CD4-positive, alpha-beta T cell treated with Interleukin-4 for 4 hours (primary cell): ENCODE data around the gene CCDC3.
"Not testable (repeated sequence)": the region's sequence is repeated elsewhere in the genome, so short reads cannot be mapped to it uniquely, and the experiment has no call there.

Experiments used
- DNase-seq: peaks from one replicate; pipeline ENCODE4 v3.0.0-alpha.2; 2020

The CCDC3 gene

DNA sequence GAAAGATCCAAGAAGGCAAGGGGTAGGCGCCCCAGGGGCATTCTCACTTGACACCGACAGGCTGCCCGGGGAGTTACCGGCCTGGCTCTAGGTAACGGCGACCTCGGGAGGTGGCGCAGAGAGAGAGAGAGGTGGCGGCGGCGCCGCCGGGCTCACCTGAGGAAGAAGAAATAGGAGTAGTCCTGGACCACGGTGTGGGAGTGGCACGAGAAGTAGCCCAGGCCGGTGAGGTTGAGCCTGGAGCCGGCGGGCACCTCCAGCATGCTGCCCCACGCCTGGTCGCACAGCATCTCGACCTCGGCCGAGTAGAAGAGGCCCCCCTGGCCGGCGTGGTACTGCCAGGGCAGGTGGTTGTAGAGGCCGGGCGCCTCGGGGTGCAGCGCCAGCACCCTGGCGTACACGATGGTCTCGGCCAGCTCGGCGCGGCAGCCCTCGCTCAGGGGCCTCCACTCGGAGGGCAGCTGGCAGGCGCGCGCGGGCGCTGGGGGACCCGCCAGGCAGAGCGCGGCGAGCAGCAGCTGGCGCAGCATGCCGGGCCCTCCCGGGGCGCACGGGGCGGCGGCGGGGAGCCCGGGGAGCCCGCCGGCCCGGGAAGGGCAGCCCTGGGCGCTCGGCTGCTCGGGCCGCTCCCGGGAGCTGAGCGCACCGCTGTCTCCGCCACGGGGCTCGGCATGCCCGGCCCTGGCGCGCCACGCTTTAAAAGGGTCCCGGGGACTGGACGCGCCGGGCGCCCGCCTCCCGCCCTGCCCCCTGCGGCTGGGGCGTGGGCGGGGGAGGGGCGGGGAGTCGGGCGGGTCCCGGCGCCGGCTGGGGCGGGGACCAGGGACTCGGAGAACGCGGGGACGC is at the start of gene CCDC3:
Gene CCDC3, minus strand, starts transcription at position 673 of the 846 bp plus-strand sequence. Its CDS starts 143 bp downstream, at position 530.
- DNase-seq: no peak

DNA sequence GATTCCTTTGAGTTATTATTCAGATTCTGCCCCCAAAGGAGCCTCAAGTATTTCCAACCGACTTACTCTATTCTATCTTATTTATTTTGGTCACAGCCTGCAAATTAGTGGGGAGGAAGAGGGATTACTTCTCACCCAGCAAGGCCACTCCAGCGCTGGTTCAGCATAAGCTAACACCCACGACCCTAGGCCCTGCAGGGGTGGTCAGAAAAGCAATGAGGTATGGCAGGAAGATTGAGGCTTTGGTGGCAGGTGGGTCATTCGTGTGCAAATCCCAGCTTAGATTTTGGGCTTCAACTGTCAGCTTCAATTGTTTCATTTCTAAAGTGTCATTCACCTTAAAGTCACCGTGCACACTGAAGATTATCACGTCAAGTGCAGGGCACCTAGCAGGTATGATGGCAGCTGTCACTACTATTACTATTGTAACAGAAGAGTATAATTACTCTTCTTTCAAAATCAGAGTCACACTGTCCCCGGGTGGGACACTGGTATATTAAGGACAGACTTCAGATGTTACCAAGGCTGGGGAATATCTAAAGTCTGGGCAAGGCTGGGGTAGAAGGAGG is 49.7 kb upstream of the CCDC3 start:
- no peak for DNase-seq

DNA sequence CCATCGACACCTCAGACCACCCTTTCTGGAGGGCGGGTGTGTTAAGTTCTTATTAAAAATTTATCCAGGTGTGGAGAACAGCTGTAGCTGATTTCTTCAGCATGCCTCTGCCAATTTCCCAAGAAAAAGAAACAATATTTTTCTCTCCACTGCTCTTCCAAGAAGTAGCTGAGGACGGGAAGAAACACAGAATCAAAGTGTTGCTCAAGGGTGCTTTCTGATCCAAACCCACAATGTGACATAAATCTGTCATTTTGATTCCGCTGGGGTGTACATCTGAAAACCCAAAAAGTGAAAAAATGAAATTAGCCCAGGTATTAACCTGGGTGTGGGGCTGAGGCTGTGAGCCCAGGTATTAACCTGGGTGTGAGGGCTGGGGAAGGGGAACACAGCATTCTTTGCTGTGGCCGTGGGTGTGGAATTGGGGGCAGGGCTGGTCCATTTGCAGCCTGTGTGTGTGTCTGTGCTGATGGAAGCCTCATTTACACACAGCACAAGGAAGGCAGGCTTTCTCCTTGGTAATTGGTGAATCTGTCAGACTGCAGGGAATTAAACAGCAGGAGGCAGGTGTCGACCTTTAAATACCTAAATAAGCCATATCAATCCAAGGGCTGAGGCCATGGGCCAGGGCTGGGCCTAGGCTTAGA is 48.4 kb upstream of the CCDC3 start:
- DNase-seq: no peak

DNA sequence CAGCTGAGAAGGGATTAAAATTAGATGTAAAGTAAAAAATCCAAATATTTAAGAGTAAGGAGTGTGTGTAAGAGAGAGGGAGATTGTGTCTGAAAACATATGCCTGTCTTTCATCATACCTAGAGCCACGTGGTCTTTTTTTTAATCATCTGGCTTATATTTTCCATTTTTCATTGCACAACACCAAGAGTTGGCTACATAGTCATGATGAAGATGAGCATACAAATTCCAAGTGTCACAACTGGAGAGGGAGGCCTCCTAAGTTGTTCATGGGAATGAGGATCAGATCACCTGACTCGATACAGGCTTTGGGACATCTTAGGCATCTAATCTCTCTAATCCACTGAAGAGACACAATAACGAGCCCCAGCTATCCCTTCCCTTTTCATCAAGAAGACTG is 47.2 kb upstream of the CCDC3 start:
- no peak for DNase-seq

DNA sequence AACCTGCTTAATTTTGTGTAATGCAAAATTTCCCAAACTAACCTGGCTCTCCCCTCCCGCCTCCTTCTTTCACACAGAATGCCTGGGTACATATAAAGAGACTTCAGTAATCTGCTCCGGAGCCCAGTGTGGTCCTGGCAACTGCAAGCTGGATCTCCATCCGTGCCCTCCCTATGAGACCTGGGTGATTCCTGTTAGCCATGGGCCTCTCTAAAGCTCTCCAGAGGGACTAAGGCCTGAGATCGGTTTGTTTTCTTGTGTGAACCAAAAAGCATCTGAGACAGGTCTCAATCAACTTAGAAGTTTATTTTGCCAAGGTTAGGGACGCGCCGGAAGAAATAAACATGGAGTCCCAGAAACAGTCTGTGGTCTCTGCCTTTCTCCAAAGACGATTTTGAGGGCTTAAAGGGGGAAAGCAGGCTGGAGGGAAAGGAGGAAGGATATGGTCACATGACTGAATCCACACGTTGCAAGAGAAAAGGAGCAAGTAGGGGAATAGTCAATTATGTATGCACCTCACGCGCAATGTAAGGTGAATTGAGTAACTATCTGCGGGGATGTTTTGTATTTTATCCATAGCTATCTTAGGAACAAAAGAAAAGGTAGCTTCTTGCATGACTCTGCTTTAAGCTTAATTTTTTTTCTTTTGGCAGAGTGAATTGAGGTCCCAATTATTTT is 46.2 kb upstream of the CCDC3 start:
- DNase-seq: no peak

DNA sequence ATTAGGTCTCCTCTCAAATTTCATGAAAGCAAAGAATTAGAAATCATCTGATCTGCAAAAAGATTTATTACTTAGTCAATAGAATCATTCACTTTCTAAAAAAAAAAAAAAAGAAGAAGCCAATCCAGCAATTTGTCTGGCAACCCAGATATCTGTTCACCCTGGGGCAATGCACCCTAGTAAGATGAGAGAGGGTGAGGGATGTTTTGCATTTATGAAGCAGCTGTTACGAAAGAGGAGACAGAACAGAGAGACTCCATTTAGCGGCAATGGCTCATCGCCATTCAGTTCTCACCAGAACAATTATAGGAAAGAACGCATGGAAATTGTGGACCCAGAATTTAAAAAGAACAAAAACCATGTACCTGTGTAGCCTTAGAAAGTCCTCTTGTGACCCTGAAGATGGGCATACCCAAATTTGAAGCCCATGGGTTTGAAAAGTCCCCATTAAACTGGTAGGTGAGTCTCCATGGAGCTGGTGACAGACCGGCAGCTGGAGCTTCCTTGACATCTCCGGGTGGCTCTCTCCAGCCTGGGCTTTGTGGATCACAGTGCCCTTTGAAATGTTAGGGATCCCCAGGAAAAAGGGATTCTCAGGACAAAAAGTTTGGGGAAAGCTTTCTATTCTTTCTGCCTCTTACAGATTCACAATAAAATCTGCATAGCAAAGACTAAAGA is 45.5 kb upstream of the CCDC3 start:
- no peak for DNase-seq

DNA sequence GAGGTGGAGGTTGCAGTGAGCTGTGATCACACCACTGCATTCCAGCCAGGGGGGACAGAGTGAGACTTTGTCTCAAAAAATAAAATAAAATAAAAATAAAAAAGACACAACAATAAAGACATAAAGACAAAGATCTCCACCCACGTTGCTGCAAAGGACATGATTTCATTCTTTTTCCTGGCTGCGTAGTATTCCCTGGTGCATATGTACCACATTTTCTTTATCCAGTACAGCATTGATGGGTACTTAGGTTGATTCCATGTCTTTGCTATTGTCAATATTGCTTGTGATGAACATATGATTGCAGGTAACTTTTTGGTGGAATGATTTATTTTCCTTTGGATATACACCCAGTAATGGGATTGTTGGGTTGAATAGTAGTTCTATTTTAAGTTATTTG is 42.0 kb upstream of the CCDC3 start:
- DNase-seq: no peak

DNA sequence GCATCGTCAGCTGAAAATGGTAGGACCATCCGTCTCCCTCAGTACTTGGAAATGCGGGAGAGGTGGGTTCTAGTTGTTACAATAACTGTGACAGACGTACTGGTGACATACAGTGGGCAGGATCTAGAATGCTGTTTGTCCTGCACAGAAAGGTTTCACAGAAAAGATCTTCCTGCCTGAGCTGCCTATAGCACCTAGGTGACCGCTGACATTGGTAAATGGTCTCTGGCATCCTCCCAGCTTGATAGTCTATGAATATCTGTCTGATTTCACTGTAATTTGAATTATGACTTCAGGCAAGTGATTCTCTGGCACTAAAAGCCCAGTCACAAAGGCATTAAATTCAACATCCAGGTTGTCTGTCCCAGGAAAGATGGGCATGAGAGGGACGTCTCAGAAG is 38.2 kb upstream of the CCDC3 start:
- no peak for DNase-seq

DNA sequence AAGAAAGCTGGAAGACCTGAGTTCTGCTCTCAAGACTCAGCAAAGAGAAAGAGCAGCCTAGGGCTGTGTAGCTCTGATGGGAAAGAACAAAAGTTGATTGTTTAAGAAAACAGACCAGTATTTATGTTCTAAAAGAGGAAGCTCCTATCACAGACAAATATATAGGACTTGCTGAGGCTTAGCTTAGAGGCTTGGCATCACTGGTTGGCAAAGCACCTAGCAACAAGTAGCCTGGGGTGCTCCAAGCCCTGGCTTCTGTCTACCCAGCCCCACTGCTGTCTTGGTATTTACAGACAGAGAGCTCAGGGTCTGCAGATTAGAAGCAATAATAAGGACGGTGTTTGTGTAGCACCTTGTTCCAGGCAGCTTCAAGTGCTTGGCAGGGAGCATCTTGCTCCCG is 36.9 kb upstream of the CCDC3 start:
- no peak for DNase-seq

DNA sequence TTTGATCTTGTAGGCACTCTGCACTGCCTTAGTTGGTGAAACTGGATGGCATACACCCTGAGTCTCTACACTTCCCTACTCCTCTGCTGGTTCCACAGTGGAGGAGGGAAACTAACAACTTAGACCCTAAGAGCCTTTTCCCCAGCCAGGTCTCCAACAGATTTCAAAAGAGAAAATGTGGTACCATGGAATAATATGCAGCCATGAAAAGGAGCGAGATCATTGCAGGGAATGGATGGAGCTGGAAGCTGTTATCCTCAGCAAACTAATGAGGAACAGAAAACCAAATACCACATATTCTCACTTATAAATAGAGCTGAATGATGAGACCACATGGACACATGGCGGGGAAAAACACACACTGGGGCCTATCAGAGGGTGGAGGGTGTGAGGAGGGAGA is 36.3 kb upstream of the CCDC3 start:
- DNase-seq: no peak

DNA sequence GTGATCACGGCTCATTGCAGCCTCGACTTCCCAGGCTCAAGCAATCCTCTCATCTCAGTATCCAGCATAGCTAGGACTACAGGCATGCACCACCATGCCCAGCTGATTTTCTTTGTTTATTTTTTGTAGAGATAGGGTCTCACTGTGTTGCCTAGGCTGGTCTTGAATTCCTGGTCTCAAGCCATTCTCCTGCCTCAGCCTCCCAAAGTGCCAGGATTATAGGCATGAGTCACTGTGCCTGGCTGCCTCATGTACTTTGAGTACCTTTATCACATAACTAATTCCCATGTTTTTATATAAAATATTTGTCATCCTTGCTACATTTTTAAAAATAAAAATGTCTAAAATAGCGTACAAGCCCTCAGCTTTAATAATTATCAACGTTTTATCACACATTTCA is 35.3 kb upstream of the CCDC3 start:
- no peak for DNase-seq

DNA sequence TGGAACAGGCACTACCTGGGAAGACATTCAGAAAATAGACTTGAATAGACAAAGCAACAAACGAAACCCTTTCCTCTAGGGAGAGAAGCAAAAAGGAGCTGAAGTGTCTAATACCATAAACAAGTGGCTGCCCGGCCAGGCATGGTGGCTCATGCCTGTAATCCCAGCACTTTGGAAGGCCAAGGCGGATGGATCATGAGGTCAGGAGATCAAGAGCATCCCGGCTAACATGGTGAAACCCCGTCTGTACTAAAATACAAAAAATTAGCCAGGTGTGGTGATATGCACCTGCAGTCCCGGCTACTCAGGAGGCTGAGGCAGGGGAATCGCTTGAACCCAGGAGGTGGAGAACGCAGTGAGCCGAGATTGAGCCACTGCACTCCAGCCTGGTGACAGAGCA is 34.2 kb upstream of the CCDC3 start:
- not testable (repeated sequence) for DNase-seq

DNA sequence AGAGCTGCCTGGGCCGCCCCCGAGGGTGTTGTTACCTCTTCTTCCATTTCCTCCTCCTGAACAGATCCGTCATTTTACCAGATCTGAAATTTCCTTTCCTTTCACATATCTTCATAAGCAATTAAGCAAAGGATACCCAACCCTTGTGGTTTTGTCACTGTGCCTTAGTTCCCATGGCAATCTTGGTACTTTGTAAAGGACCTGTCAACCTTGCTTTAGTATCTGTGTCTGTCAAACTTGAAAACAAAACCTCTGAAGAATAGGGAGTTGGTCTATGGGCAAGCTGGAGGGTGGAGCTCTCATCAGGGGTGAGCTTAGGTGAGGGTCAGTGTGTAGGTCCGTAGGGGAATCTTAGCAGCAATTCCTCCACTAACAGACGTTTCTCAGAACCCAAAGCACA is 25.4 kb upstream of the CCDC3 start:
- DNase-seq: no peak

DNA sequence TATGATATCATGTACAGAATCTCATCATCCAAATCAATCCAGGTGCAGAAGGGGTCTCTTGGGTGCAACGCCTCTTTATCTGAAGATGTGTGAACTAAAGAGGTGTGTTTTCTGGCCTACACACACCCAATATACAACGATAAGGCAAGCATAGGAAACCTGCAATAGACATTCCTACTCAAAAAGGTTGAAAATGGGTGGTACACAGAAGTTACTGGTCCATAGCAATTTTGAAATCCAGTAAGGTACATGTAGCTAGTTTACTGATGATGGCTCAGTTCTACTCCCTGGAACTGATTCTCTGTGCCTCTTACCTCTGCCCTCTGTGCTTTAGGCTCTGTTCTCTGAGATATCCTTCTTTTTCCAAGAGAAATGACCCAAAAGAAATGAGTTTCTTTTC is 22.2 kb upstream of the CCDC3 start:
- no peak for DNase-seq

DNA sequence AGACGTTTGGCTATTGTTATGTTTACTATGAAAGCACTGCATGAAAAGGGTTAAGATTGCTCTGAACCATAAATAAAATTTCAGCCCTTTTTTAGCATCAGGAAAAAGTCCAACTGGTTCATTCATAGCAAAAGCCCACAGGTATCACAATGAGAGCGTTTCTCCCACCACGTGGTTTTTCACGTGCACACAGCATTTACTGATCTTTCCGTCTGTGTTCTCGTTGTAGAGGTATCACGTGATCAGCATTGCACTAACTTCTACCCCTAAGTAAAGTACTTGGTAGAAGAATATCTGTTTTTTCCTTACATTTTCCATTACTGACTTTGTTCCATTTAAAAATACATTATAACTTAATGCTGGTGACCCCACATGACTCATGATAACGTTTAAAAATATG is 17.8 kb upstream of the CCDC3 start:
- DNase-seq: no peak

DNA sequence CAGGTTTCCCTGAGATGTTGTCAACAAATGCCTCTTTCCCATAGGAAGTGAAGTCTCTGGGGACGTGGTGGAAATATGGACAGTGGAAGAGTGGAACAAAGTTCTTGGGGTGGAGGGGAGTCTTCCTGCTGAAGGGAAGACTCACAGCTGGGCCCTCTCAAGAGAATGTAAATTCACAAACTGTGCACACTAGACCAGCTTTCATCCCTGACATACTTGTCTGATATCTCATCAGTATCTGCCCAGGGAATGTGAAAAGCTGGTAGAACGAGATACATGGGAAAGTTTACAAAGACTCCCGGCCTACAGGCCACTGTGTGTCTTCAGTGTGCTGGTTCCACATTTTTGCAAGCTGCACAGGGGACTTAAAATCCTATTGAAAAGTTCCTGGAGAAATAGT is 16.7 kb upstream of the CCDC3 start:
- DNase-seq: no peak

DNA sequence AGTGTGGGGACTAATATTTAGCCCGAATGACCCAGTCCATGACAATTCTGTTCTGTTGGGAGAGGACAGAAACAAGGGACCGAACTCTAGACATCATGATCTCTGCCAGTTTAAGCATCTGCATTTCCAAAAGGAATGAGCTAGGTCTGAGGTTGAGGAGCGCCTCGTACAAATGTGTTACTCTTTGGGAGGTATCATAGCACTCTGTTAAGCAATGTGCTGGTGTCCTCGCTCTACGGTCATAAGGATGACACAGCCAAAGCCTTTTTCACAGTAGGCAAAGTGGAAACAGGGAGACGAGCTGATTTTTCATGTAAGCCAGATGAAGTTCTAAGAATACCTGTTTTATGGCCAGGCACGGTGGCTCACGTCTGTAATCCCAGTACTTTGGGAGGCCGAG is 15.4 kb upstream of the CCDC3 start:
- no peak for DNase-seq

DNA sequence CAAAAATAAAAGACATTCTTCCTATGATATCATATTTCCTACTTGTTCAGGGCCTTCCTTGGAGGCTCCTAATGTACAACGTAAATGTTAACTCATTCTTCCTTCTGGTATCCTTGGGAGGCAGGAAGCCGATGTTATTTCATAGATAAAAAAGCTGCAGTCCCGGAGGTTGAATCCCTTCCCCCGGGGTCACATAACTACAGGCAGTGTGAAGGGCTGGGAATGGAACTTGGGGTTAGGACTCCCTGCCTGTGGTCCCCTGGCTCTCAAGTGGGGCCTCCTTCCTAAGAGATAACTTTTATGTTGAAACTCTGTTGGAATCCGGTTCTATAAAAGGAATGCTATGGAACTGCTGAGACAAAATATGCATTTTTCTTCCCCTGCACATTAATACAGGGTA is 14.9 kb upstream of the CCDC3 start:
- DNase-seq: no peak

DNA sequence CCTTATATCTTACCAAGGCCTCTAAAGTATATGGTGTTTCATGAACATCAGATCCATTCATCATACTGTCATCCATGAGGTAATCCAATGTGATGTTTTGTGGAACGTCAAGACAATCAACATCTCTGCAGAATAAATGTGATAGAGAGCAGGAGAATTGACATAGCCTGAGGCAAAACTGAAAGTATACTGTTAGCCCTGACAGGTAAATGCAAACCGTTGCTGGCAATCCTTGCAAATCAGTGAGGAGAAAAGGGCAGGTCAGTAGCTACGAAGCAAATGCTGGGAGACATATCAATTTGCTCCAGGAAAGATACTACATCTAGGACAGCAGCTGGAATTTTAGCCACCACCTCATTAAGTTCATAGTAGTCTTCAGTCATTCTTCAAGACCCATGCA is 4.5 kb upstream of the CCDC3 start:
- DNase-seq: no peak

DNA sequence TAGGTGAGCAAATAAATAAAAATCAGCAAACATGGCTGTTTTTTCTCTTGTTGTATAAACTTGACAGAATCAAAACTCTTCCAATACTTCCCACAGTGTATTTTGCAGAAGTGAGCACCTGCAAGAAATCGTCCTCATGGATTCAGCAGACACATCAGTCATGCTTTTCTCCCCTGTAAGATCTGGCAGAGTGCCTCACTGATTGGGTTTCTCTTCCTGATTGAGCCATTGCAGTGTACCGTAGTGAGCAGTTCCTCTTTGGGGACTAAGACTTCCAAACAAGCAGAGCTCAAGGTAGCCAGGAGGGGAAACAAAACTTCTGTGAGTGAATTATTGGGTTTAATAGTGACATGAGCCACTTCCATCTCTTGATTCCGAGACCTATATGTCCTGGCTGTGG is 2.2 kb upstream of the CCDC3 start:
- DNase-seq: no peak

DNA sequence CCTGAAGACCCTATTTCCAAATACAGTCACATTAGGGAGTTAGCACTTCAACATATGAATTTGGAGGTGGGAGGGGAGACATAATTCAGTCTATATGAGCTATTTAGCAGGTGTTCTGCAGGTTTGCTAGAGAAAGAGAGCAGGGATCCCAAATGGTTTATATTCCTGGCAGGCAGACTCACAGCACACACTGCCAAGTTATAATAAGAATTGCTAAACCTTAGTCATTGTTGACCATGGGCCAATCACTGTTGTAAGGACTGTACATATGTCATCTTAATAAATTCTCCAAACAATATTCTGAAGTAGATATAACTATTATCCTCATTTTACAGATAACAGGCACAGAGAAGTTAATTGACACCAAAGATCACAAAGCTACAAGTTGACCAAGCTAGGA is 1.5 kb upstream of the CCDC3 start:
- DNase-seq: no peak

DNA sequence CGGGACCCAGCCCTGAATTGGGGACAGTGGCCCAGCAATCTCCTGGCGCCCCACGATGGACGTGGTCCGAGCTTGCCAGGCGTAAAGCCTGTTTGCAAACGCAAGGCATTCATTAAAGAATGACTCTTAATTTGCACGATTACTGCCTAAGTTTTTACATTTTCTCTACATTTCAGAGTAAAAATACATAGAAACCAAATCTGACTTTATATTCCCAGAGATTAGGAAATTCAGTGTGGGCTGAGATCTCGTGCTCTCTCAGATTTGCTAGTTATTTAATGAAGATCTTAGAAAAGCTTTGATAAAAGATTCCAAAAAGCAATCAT is 337 bp upstream of the CCDC3 start:
- no peak for DNase-seq

DNA sequence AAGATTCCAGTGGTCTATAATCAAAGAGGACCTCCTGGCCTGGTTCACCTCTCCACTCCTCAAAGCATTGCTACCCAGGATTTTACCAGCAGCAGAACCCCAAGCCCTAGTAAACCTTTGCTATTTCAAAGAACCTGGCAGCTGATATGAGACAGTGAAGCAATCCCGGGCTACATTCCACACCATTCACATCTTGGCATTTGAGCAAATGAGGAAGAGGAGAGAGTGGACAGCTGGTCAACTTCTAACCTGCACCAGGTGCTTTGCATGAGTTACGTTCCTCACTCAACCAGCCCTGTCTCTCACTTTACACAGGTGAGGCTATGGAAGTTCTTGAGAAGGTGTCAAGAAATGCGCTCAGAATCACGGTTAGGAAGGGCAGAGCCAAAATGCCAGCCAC is 1.1 kb downstream of the CCDC3 start:
- DNase-seq: no peak
